HepG2 (cell line): Measurements from ENCODE around the gene CPNE5. TPM values are rescaled to one million over a fixed set of nuclear protein-coding genes. Genes with fewer than 3 reads are reported as not detected.

Source experiments
- GABPA ChIP-seq, 2 experiments: IDR thresholded peaks; 2 replicates each; pipeline ENCODE4 v1.6.1; 2011 to 2016; ENCODE audit warnings: low read depth in 2 of 2, low read length in 1 of 2, missing biosample characterization in 1 of 2, missing genetic modification characterization in 1 of 2
- KAT8 ChIP-seq: IDR thresholded peaks from 2 replicates; pipeline ENCODE4 v1.6.1; 2016; ENCODE audit warnings: missing genetic modification reagents, missing compliant biosample characterization
- MATR3 ChIP-seq: sonication (generic); formaldehyde crosslinking; IDR thresholded peaks from 2 replicates; pipeline ENCODE4 v1.4.0; 2020; ENCODE audit warnings: missing genetic modification reagents
- MYNN ChIP-seq: sonication (generic); formaldehyde crosslinking; IDR thresholded peaks from 2 replicates; pipeline ENCODE4 v1.4.0; 2020; ENCODE audit warnings: mild to moderate bottlenecking, low read depth, missing genetic modification reagents
- NFYB ChIP-seq: sonication (generic); formaldehyde crosslinking; IDR thresholded peaks from 2 replicates; pipeline ENCODE4 v1.4.0; 2020; ENCODE audit warnings: missing genetic modification reagents
- NFYC ChIP-seq: IDR thresholded peaks from 2 replicates; pipeline ENCODE4 v1.6.1; 2016; ENCODE audit warnings: missing genetic modification reagents, missing compliant biosample characterization
- NR2C2 ChIP-seq: sonication (generic); formaldehyde crosslinking; IDR thresholded peaks from 2 replicates; pipeline ENCODE4 v1.4.0; 2020; ENCODE audit warnings: missing genetic modification reagents, mild to moderate bottlenecking, moderate library complexity, borderline replicate concordance
- RBAK ChIP-seq: sonication (generic); formaldehyde crosslinking; IDR thresholded peaks from 2 replicates; pipeline ENCODE4 v1.5.1; 2020; ENCODE audit warnings: mild to moderate bottlenecking, missing genetic modification reagents
- SALL1 ChIP-seq: sonication (generic); formaldehyde crosslinking; IDR thresholded peaks from 2 replicates; pipeline ENCODE4 v1.8.0; 2022; ENCODE audit warnings: mild to moderate bottlenecking, missing genetic modification reagents
- YEATS4 ChIP-seq: sonication (generic); formaldehyde crosslinking; IDR thresholded peaks from 2 replicates; pipeline ENCODE4 v1.4.0; 2020; ENCODE audit warnings: missing genetic modification reagents, borderline replicate concordance
- ZNF383 ChIP-seq: sonication (generic); formaldehyde crosslinking; IDR thresholded peaks from 2 replicates; pipeline ENCODE4 v1.4.0; 2020; ENCODE audit warnings: missing genetic modification reagents, mild to moderate bottlenecking, borderline replicate concordance
- ZNF607 ChIP-seq: sonication (generic); formaldehyde crosslinking; IDR thresholded peaks from 2 replicates; pipeline ENCODE4 v1.5.1; 2020; ENCODE audit warnings: missing genetic modification reagents, mild to moderate bottlenecking, borderline replicate concordance
- ZNF83 ChIP-seq: sonication (generic); formaldehyde crosslinking; IDR thresholded peaks from 2 replicates; pipeline ENCODE4 v1.4.0; 2020; ENCODE audit warnings: missing genetic modification reagents, mild to moderate bottlenecking, borderline replicate concordance
- polyA plus RNA-seq, 8 experiments: library from polyadenylated mRNA; depleted of rRNA in 3 of 8; stranded (reverse) in 7 of 8; unstranded in 1 of 8; fragments of >200 nt; fragmentation: Illumina TruSeq in 4 of 8; extraction: Trizol in 4 of 8; gene quantifications; 2 replicates each; pipeline versions ENCODE4 v1.2.1 to v1.2.3, GENCODE V29; 2011 to 2016; ENCODE audit warnings: low read depth in 4 of 8, missing spikeins in 1 of 8, mixed read lengths in 1 of 8; ENCODE audit not compliant: insufficient read depth in 1 of 8
- total RNA-seq, 5 experiments: library from RNA; depleted of rRNA; stranded (reverse); fragments of >200 nt; fragmentation: Illumina TruSeq; extraction: Trizol; gene quantifications; 2 replicates each; pipeline ENCODE4 v1.2.3, GENCODE V29; 2016; ENCODE audit warnings: low read depth in 1 of 5
- TF ChIP-seq, protein P1 (sequence below): IDR thresholded peaks from 2 replicates; pipeline ENCODE4 v1.6.1; 2016; ENCODE audit warnings: missing compliant biosample characterization, missing genetic modification reagents, borderline replicate concordance
- TF ChIP-seq, protein P2 (sequence below): sonication (generic); formaldehyde crosslinking; IDR thresholded peaks from 2 replicates; pipeline ENCODE4 v1.4.0; 2020; ENCODE audit warnings: missing genetic modification reagents
- TF ChIP-seq, protein P3 (sequence below): sonication (generic); formaldehyde crosslinking; IDR thresholded peaks from 2 replicates; pipeline ENCODE4 v1.4.0; 2020; ENCODE audit warnings: mild to moderate bottlenecking, missing genetic modification reagents
- TF ChIP-seq, protein P4 (sequence below): sonication (generic); formaldehyde crosslinking; IDR thresholded peaks from 2 replicates; pipeline ENCODE4 v1.8.1; 2023; ENCODE audit warnings: missing genetic modification reagents, mild to moderate bottlenecking, borderline replicate concordance
- TF ChIP-seq, protein P5 (sequence below): sonication (generic); formaldehyde crosslinking; IDR thresholded peaks from 2 replicates; pipeline ENCODE4 v1.5.1; 2020; ENCODE audit warnings: mild to moderate bottlenecking, missing genetic modification reagents

CPNE5 gene
- total and polyA plus RNA-seq, 2 of the 13 experiments (the other 11 are each of a cell fraction or from before 2014, with no cell fraction given): 0.16 TPM; not detected in 1

DNA sequence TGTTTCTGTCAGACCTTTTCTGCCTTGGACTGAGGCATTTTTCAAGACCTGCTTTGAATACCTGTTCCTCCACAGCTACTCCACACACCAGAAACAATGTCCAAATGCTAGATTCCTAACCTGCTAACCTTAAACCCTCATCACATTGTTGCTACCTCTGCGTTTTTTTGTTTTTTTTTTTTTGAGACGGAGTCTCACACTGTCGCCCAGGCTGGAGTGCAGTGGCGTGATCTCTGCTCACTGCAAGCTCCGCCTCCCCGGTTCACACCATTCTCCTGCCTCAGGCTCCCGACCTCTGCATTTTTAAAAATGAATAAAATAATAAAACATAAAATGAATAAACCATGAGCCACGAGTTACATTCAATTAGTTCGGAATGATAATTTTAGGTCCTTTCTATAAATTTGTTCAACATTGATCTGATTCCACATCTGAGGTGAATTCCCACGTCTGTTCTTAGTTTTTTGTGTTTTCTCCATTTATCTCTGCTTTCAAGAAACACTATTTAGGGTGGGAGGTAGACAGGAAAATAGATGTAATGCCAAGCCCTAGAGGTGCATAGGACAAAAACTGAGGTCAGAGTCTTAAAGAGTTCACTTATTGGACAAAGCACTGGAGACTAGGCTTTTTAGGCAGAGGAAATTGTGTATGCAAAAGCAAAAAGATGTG, 47.8 kb upstream of the CPNE5 start (continued):
- TF ChIP-seq, protein P1, sequence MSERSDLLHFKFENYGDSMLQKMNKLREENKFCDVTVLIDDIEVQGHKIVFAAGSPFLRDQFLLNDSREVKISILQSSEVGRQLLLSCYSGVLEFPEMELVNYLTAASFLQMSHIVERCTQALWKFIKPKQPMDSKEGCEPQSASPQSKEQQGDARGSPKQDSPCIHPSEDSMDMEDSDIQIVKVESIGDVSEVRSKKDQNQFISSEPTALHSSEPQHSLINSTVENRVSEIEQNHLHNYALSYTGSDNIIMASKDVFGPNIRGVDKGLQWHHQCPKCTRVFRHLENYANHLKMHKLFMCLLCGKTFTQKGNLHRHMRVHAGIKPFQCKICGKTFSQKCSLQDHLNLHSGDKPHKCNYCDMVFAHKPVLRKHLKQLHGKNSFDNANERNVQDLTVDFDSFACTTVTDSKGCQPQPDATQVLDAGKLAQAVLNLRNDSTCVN: no peak
- TF ChIP-seq NR2C2 (CRISPR knock-in tag): no peak
- no peak for TF ChIP-seq MYNN (CRISPR knock-in tag)
- TF ChIP-seq RBAK (CRISPR knock-in tag): no peak
- TF ChIP-seq KAT8 (CRISPR knock-in tag): peak; percentile 59; the same call in 1 of the 2 replicates
- no peak for TF ChIP-seq ZNF607 (CRISPR knock-in tag)
- TF ChIP-seq, protein P2, sequence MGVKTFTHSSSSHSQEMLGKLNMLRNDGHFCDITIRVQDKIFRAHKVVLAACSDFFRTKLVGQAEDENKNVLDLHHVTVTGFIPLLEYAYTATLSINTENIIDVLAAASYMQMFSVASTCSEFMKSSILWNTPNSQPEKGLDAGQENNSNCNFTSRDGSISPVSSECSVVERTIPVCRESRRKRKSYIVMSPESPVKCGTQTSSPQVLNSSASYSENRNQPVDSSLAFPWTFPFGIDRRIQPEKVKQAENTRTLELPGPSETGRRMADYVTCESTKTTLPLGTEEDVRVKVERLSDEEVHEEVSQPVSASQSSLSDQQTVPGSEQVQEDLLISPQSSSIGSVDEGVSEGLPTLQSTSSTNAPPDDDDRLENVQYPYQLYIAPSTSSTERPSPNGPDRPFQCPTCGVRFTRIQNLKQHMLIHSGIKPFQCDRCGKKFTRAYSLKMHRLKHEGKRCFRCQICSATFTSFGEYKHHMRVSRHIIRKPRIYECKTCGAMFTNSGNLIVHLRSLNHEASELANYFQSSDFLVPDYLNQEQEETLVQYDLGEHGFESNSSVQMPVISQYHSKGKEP (CRISPR knock-in tag): no peak
- TF ChIP-seq, protein P3, sequence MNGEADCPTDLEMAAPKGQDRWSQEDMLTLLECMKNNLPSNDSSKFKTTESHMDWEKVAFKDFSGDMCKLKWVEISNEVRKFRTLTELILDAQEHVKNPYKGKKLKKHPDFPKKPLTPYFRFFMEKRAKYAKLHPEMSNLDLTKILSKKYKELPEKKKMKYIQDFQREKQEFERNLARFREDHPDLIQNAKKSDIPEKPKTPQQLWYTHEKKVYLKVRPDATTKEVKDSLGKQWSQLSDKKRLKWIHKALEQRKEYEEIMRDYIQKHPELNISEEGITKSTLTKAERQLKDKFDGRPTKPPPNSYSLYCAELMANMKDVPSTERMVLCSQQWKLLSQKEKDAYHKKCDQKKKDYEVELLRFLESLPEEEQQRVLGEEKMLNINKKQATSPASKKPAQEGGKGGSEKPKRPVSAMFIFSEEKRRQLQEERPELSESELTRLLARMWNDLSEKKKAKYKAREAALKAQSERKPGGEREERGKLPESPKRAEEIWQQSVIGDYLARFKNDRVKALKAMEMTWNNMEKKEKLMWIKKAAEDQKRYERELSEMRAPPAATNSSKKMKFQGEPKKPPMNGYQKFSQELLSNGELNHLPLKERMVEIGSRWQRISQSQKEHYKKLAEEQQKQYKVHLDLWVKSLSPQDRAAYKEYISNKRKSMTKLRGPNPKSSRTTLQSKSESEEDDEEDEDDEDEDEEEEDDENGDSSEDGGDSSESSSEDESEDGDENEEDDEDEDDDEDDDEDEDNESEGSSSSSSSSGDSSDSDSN (CRISPR knock-in tag): no peak
- 0 out of 2 replicates have a peak, but pooled peaks have one; percentile 9 for TF ChIP-seq NFYC (CRISPR knock-in tag)
- TF ChIP-seq ZNF383 (CRISPR knock-in tag): no peak
- TF ChIP-seq GABPA (IDR thresholded peaks at IDR 0.05; ENCODE audit: low read depth, low read length): no peak
- peak; percentile 21 for TF ChIP-seq GABPA (CRISPR knock-in tag; IDR thresholded peaks at IDR 0.05; ENCODE audit: low read depth)
- no peak for TF ChIP-seq NFYB (CRISPR knock-in tag)
- TF ChIP-seq, protein P4, sequence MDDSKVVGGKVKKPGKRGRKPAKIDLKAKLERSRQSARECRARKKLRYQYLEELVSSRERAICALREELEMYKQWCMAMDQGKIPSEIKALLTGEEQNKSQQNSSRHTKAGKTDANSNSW (CRISPR knock-in tag): no peak
- no peak for TF ChIP-seq YEATS4 (CRISPR knock-in tag)
- TF ChIP-seq SALL1: 0 out of 2 replicates have a peak, but pooled peaks have one; percentile 24
- TF ChIP-seq ZNF83 (CRISPR knock-in tag): no peak
- no peak for TF ChIP-seq MATR3 (CRISPR knock-in tag)
- TF ChIP-seq, protein P5, sequence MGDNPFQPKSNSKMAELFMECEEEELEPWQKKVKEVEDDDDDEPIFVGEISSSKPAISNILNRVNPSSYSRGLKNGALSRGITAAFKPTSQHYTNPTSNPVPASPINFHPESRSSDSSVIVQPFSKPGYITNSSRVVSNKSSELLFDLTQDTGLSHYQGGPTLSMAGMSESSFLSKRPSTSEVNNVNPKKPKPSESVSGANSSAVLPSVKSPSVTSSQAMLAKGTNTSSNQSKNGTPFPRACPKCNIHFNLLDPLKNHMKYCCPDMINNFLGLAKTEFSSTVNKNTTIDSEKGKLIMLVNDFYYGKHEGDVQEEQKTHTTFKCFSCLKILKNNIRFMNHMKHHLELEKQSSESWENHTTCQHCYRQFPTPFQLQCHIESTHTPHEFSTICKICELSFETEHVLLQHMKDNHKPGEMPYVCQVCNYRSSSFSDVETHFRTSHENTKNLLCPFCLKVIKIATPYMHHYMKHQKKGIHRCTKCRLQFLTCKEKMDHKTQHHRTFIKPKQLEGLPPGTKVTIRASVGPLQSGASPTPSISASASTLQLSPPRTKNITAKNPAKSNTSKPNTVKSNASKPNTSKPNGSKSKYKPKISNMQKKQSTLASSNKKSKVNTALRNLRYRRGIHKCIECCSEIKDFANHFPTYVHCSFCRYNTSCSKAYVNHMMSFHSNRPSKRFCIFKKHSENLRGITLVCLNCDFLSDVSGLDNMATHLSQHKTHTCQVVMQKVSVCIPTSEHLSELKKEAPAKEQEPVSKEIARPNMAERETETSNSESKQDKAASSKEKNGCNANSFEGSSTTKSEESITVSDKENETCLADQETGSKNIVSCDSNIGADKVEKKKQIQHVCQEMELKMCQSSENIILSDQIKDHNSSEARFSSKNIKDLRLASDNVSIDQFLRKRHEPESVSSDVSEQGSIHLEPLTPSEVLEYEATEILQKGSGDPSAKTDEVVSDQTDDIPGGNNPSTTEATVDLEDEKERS (CRISPR knock-in tag): no peak
